ENCODE measurements around the gene PLAGL1.
"Not testable (repeated sequence)": the region's sequence is repeated elsewhere in the genome, so short reads cannot be mapped to it uniquely, and the experiment has no call there.

PLAGL1 gene

DNA sequence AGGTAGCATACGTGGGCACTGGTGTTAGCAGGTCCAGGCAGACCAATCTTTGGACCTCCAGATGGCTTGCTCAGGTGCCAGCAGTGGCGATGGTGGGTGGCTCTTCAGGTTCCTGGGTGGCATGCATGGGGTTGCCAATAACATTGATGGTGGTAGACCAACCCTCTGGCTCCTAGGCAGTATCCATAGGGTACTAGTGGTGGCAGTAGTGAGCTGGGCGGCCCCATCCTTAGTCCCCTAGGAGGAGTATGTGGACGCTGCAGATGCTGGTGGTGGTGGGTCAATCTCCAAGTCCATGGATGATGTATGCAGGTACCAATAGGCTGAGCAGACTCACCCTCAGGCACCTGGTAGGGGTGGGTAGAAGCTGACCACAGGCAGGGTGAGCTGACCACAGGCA is 73.2 kb downstream of the PLAGL1 start:
- no peak for DNase-seq

DNA sequence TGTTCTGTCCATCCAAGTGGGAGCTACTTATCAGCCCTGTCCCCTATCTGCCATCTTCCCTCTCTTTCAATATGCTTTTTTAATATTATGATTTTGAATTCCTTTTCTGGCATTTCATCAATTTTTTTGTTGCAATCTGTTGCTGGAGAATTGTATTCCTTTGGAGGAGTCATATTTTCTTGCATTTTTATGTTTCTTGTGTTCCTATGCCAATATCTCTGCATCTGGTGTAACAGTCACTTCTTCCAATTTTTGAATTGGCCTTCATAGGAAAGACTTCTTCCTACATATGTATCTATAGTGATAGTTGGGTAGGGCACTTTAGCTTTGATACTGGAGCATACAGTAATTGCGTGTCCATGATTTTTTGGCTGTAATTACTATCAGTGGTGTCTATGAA is 73.7 kb downstream of the PLAGL1 start:
- no peak for DNase-seq

DNA sequence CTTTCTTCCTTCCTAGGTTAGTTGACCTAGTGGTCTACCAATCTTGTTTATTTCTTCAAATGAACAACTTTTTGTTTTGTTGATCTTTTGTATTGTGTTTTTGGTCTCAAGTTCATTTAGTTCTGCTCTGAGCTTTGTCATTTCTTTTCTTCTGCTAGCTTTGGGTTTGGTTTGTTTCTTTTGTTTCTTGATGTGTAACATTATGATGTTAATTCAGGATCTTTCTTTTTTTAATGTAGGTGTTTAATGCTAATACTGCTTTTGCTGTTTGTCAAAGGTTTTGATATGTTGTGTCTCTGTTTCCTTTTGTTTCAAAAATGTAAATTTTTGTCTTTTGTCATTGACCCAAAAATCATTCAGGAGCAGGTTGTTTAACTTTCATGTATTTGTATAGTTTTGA is 78.1 kb downstream of the PLAGL1 start:
- no peak for DNase-seq

DNA sequence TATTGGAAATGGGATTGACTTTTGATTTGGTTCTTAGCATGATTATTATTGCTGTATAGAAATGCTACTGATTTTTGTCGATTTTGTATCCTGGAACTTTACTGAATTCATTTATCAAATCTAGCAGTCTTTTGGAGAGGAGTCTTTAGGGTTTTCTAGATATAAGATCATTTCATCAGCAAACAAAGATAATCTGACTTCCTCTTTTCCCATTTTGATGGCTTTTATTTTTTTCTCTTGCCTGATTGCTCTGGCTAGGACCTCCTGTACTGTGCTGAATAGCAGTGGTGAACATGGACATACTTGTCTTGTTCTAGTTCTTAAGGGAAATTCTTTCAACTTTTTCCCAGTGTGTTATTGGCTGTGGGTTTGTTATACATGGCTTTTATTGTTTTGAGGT is 79.2 kb downstream of the PLAGL1 start:
- no peak for DNase-seq

DNA sequence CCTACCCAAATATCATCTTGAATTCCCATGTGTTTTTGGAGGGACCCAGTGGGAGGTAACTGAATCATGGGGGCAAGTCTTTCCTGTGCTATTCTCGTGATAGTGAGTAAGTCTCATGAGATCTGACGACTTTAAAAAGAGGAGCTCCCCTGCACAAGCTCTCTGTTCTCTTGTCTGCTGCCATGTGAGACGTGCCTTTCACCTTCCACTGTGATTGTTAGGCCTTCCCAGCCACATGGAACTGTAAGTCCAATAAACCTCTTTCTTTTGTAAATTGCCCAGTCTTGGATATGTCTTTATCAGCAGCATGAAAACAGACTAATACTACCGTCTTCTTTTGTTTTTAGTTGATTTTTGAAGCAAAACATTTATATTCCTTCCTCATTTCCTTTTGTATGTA is 91.0 kb downstream of the PLAGL1 start:
- DNase-seq, result not testable (repeated sequence)

DNA sequence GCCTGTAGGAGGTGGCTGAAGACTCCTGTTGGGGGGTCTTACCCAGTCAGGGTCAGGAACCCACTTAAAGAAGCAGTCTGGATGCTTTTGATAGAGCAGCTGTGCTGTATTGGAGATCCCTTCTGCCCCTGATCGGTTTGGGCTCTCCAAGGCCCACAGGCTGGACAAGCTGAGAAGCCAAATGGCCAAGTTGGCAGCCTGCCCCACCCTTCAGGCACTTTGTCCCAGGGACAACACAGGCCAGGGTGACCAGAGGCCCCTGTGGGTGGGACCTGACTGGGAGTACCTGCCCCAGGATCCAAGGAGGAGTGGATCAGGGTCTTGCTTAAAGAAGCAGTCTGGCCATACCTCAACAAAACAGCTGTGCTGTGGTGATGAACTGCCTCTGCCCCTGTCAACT is 95.4 kb downstream of the PLAGL1 start:
- DNase-seq, result no peak

DNA sequence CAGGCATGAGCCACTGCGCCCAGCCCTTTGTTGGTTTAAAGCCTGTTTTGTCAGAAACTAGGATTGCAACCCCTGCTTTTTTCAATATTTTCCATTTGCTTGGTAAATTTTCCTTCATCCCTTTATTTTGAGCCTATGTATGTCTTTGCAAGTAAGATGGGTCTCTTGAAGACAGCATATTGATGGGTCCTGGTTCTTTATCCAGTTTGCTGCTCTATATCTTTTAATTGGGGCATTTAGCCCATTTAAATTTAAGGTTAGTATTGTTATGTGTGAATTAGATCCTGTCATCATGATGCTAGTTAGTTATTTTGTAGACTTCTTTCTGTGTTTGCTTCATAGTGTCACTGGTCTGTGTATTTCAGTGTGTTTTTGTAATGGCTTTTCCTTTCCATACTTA is 97.0 kb downstream of the PLAGL1 start:
- DNase-seq, result no peak

DNA sequence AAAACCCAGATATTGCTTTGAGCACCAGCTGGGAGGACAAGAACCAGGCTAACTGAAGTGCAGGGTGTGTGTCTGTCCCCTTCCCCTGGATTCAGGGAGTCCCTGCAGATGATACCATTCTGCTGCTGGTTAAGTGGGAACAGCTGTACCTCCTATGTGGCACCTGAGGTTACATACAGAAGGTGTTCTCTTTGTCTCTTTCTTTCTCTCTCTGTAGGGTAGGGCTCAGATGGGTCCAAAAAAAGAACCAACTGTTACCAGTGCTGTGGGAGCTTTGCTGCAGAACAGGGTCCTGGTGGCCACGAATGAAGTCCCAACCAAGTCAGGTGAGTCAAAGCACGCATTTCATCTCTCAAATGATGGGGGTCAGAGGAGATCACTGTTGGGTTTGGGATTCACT is 105.2 kb downstream of the PLAGL1 start:
- DNase-seq, result no peak

DNA sequence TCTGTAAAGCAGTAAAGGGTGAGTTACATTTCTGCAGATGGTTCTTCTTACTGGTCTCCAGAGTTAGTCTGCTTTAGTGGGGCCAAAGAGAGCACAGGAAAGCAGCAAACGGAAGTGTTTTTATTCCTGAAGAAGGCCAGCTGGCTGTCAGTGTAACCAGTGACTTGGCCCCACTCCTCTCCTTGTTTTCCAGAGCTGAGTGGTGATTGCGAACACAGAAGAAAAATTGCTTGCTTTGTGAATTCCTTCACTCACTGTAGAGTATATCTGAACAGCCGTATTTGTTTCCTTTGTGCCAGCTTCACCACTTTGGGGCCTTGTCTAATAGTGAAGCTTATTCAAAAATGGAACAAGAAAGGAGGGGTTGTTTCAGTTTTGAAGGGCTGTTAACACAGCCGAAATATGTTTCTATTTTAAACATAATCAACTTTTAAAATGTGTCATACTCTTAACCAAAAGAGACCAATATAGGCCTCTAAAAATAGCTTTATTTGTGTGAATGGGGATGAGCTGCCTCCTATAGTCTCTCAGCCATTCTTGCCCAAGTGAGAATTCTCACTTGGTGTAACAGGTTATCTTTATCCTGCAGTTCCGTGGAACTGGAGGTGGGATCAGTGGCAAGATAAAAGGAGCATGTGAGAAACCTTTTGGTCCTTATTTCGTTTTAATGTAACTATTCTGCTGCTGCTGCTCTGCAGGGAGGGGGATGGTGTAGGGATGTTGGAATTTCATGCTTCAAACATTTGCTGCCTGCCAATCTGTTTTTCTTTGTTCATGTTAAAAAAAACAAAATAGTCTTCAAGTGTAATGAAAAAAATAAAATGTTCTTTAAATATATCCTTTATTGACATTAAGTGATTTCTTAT is 105.9 kb downstream of the PLAGL1 start:
- DNase-seq, result peak; percentile 16

DNA sequence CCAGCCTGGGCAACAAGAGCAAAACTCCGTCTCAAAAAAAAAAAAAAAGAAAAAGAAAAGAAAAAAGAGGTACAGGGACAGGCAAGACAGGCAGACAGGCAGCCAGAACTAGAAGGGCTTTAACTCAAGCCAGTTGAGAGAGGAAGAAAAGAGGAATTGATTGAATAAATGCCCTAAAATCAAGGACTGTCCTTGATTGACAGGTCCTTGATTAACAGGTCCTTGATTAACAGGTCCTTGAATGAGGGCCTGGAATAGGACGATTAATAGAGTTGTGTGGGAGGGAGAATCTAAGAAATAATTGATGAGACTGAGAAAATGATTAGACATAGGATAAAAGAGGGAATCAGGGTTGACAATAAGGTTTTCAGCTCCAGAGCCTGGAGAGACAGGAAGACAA is 107.7 kb downstream of the PLAGL1 start:
- no peak for DNase-seq

DNA sequence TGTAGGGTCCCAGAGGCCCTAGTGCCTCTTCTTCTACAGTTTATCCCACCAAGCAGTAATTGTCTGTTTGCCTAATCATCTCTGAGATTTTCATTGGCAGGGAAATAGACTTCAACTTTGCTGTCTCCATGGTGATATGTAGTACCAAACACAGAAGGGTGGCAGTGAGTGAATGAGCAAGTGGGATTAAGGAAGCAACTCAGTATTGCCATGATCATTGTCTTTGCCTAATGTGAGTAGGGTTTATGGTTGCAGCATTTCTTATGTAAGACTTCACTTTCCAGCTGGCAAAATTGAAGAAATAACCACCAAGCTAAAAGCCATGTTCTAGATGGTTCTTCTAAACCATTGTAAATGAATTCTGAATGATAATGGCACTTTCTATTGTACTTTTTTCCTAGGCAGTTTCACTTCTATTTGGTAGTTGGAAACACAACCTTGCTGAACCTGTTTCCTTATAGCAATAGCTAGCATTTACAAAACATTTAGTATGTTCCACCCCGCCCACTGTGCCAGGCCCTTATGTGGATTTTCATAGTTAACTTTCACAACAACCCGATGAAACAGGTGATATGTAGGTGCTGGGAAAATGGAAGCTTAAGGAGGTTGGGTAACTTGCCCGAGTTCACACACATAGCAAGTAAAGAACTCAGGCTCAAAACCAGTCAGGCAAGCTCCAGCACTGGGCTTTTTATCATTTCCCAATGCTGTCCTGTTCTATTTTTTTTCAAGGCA is 111.8 kb downstream of the PLAGL1 start:
- no peak for DNase-seq

DNA sequence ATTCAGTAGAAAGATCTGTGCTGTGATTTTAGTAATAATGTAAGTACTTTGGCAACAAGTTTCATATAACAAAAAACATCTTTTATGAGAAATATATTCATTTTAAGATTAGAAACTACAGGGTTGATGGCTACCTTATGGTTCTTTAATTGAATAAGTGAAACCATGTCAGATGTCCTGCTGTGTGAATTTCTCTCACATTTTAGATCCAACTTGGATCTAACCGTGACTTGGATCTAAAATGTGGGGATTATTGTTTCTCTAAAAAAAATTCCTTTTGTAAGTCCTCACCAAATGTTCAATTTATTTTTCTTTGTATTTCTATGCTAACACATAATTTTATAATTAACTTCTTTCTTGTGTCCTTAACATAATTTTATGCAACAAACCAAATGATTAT is 113.4 kb downstream of the PLAGL1 start:
- DNase-seq, result no peak
